Medulla oblongata (tissue), 1 donor: ENCODE measurements around the gene B3GNT9.

Source experiments
- DNase-seq: peaks from one replicate; pipeline ENCODE4 v3.0.0-alpha.2; 2015; ENCODE audit errors: extremely low spot score

The B3GNT9 gene

GRCh38 chr16:67112591-67113399, 38.0 kb downstream of the B3GNT9 start:
- DNase-seq, result no peak

- DNase-seq, result no peak
Measured at GRCh38 chr16:67111951-67112444, 38.8 kb downstream of the B3GNT9 start.

GRCh38 chr16:67109407-67110135, 41.2 kb downstream of the B3GNT9 start, which contains the start of gene PHAF1:
Gene PHAF1, plus strand, starts transcription at chr16:67109941. Its CDS starts 235 bp downstream, at chr16:67110176.
- peak; percentile 93 for DNase-seq

- no peak for DNase-seq
Measured at GRCh38 chr16:67108931-67109406, 41.8 kb downstream of the B3GNT9 start.

- no peak for DNase-seq
Measured at GRCh38 chr16:67108489-67108888, 42.3 kb downstream of the B3GNT9 start.

- DNase-seq, result peak; percentile 48
Measured at GRCh38 chr16:67105881-67106280, 44.9 kb downstream of the B3GNT9 start.

GRCh38 chr16:67105246-67105645, 45.6 kb downstream of the B3GNT9 start:
- DNase-seq, result no peak

GRCh38 chr16:67104845-67105244, 46.0 kb downstream of the B3GNT9 start:
- no peak for DNase-seq

GRCh38 chr16:67104061-67104460, 46.7 kb downstream of the B3GNT9 start:
- DNase-seq, result no peak

GRCh38 chr16:67101311-67102082, 49.3 kb downstream of the B3GNT9 start:
- no peak for DNase-seq

GRCh38 chr16:67100569-67101310, 50.1 kb downstream of the B3GNT9 start:
- peak; percentile 65 for DNase-seq

- no peak for DNase-seq
Measured at GRCh38 chr16:67098599-67098998, 52.2 kb downstream of the B3GNT9 start.
